HEK293 (cell line): ENCODE measurements around the gene FKBP9.

ENCODE experiments used
- CTCF ChIA-PET: fragments of 350-600 bp; formaldehyde crosslinking; extraction: SDS; loops from one replicate; lab custom pipeline; 2021; ENCODE audit warnings: antibody characterized with exemption; lab: Yijun Ruan, JAX
- POLR2A ChIA-PET: fragments of 300-600 bp; formaldehyde crosslinking; extraction: SDS; loops from one replicate; lab custom pipeline; 2020; ENCODE audit warnings: antibody characterized with exemption, inconsistent platforms; lab: Yijun Ruan, JAX
- H3K27ac ChIP-seq: fragments of 200-500 bp; sonication (Bioruptor generic); 2 replicates; pipeline ENCODE4 v1.5.1; 2014; ENCODE audit warnings: low read depth, low read length, control low read depth, inconsistent platforms; ENCODE audit errors: extremely low read depth
- H3K36me3 ChIP-seq, 2 experiments: fragments of 200-500 bp in 1 of 2; sonication (Bioruptor generic) in 1 of 2; 1 replicate in 1 of 2; 2 replicates in 1 of 2; pipeline ENCODE4 v1.5.1; 2014 to 2017; ENCODE audit warnings: inconsistent platforms in 2 of 2, low read length in 2 of 2; ENCODE audit not compliant: control insufficient read depth in 2 of 2, insufficient read depth in 1 of 2
- H3K4me1 ChIP-seq: fragments of 200-500 bp; sonication (Bioruptor generic); 2 replicates; pipeline ENCODE4 v1.5.1; 2014; ENCODE audit warnings: mild to moderate bottlenecking, low read length, inconsistent platforms; ENCODE audit not compliant: control insufficient read depth, insufficient read depth
- H3K4me3 ChIP-seq: 2 replicates; pipeline ENCODE4 v1.5.1; 2011; ENCODE audit warnings: low read depth, mild to moderate bottlenecking, control low read depth, low read length, moderate library complexity
- H3K9me3 ChIP-seq: fragments of 200-500 bp; sonication (Bioruptor generic); 2 replicates; pipeline ENCODE4 v1.5.1; 2014; ENCODE audit warnings: low read depth, low read length, inconsistent platforms; ENCODE audit not compliant: control insufficient read depth, insufficient read depth
- HOXA7 ChIP-seq: sonication (generic); formaldehyde crosslinking; IDR thresholded peaks from 2 replicates; pipeline ENCODE4 v1.8.1; 2022; ENCODE audit warnings: missing genetic modification reagents, borderline replicate concordance
- KLF1 ChIP-seq: fragments of 450-650 bp; formaldehyde crosslinking; IDR thresholded peaks from 2 replicates; pipeline ENCODE4 v1.5.1; 2016; ENCODE audit warnings: missing biosample characterization, missing genetic modification characterization
- REST ChIP-seq: fragments of 450-650 bp; formaldehyde crosslinking; IDR thresholded peaks from 2 replicates; pipeline ENCODE4 v1.5.1; 2016; ENCODE audit warnings: missing biosample characterization, missing genetic modification characterization
- SP2 ChIP-seq: fragments of 450-650 bp; formaldehyde crosslinking; IDR thresholded peaks from 2 replicates; pipeline ENCODE4 v1.5.1; 2016; ENCODE audit warnings: missing biosample characterization, missing genetic modification characterization
- ZBTB10 ChIP-seq: fragments of 450-650 bp; formaldehyde crosslinking; IDR thresholded peaks from 2 replicates; pipeline ENCODE4 v1.5.1; 2016; ENCODE audit warnings: missing biosample characterization, missing genetic modification characterization
- ZFP41 ChIP-seq: fragments of 450-650 bp; formaldehyde crosslinking; IDR thresholded peaks from 2 replicates; pipeline ENCODE4 v1.5.1; 2016; ENCODE audit warnings: missing biosample characterization, missing genetic modification characterization, borderline replicate concordance
- ZNF18 ChIP-seq: fragments of 450-650 bp; formaldehyde crosslinking; IDR thresholded peaks from 2 replicates; pipeline ENCODE4 v1.5.1; 2016; ENCODE audit warnings: missing biosample characterization, missing genetic modification characterization
- ZNF362 ChIP-seq: fragments of 450-650 bp; formaldehyde crosslinking; IDR thresholded peaks from 2 replicates; pipeline ENCODE4 v1.5.1; 2016; ENCODE audit warnings: missing biosample characterization, missing genetic modification characterization
- ZNF398 ChIP-seq: fragments of 450-650 bp; formaldehyde crosslinking; IDR thresholded peaks from 2 replicates; pipeline ENCODE4 v1.5.1; 2017; ENCODE audit warnings: missing biosample characterization, missing genetic modification characterization
- ZNF768 ChIP-seq: fragments of 450-650 bp; formaldehyde crosslinking; IDR thresholded peaks from 2 replicates; pipeline ENCODE4 v1.5.1; 2018; ENCODE audit warnings: missing biosample characterization, mild to moderate bottlenecking, missing genetic modification characterization
- ZSCAN5A ChIP-seq: fragments of 450-650 bp; formaldehyde crosslinking; IDR thresholded peaks from 2 replicates; pipeline ENCODE4 v1.5.1; 2016; ENCODE audit warnings: missing biosample characterization, missing genetic modification characterization

The FKBP9 gene

GRCh38 chr7:32928785-32929298 is 28.4 kb upstream of the FKBP9 start (continued):
- TF ChIP-seq ZBTB10 (tag by site-specific recombination) (no peak), ZSCAN5A (tag by site-specific recombination) (no peak)

- no peaks in the 10 kb centered on the region for H3K4me1 ChIP-seq
- ChIA-PET POLR2A (interaction anchor here (0.6 kb wide), 1 partner anchor 15 kb away, joined by 3 read pairs; no protein-coding TSS in a partner anchor), CTCF (no interaction called here)
- H3K27ac ChIP-seq, result no peak overlapping the region
- no peaks in the 10 kb centered on the region for H3K9me3 ChIP-seq
- no peak overlapping the region for H3K4me3 ChIP-seq
- TF ChIP-seq REST (tag by site-specific recombination) (no peak), SP2 (tag by site-specific recombination) (no peak), KLF1 (tag by site-specific recombination) (no peak), ZNF768 (tag by site-specific recombination) (no peak), ZNF398 (no peak), ZFP41 (tag by site-specific recombination) (no peak), ZNF18 (tag by site-specific recombination) (no peak), ZNF362 (tag by site-specific recombination) (no peak), HOXA7 (CRISPR knock-in tag) (no peak)
- TF ChIP-seq, all 188 proteins: peak for 0
- H3K36me3 ChIP-seq, result peaks cover 25 to 47% of the 10 kb centered on the region in 2 experiments; a peak in 2 of 3 replicates
Measured at GRCh38 chr7:32929430-32930143, 27.7 kb upstream of the FKBP9 start.
